Choroid plexus epithelial cell (primary cell): ENCODE measurements around the gene DTX4.
A peak's percentile ranks its signal among the peaks of the same experiment; 100 is the strongest.

Experiments
- DNase-seq: peaks from one replicate; pipeline ENCODE4 v3.0.0-alpha.2; 2010; ENCODE audit warnings: low read depth
- H3K4me3 ChIP-seq: 2 replicates; pipeline ENCODE4 v1.5.1; 2011; ENCODE audit warnings: low read depth, mild to moderate bottlenecking, control low read depth, low read length, moderate library complexity
- TF ChIP-seq, protein P1 (sequence below): conservative IDR thresholded peaks from 2 replicates; pipeline ENCODE4 v1.5.1; 2011; ENCODE audit warnings: low read depth, mild to moderate bottlenecking, control low read depth, inconsistent platforms, low read length, moderate library complexity

The DTX4 gene

DNA sequence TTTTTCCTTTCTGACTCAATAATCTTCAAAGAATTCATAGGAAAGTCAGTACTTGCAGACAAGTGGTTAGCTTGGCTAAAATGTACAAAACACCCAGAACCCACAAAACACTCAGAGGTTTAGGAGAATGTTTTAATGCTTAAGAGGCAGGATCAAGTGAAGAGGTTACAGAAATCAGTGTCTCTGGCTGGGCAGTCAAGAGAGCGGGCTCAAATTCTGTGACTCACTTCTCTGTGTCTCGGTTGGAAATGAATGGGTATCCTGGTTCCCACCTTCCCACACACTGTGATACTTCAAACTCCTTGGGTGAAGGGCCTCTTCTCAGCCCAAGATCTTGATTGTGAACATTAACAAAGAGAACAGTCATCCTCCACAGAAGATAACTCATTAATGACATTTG, 37.0 kb downstream of the DTX4 start:
- H3K4me3 ChIP-seq, result no peak overlapping the region
- DNase-seq, result peak; percentile 59
- TF ChIP-seq, protein P1, sequence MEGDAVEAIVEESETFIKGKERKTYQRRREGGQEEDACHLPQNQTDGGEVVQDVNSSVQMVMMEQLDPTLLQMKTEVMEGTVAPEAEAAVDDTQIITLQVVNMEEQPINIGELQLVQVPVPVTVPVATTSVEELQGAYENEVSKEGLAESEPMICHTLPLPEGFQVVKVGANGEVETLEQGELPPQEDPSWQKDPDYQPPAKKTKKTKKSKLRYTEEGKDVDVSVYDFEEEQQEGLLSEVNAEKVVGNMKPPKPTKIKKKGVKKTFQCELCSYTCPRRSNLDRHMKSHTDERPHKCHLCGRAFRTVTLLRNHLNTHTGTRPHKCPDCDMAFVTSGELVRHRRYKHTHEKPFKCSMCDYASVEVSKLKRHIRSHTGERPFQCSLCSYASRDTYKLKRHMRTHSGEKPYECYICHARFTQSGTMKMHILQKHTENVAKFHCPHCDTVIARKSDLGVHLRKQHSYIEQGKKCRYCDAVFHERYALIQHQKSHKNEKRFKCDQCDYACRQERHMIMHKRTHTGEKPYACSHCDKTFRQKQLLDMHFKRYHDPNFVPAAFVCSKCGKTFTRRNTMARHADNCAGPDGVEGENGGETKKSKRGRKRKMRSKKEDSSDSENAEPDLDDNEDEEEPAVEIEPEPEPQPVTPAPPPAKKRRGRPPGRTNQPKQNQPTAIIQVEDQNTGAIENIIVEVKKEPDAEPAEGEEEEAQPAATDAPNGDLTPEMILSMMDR, result no peak

DNA sequence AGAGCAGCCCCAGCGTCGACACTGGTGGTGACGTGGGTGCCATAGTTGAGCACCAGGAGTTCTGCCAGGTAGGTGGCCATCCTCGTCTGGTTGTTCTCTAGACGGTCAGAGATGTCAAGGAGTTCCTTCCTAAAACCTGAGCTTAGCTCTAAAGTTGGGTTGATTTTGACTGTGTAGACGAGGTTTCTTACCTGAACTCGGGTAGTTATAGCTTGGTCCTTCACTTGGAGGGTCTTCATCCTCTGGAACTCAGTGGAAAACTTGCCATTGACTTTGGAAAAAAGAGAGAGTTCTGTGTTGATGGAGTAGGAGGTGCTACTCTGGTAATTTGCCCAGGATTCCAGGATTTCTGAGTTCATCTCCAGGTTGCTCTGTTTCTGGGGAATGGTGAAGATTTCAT, 40.3 kb downstream of the DTX4 start:
- no peak for DNase-seq
- no peak overlapping the region for H3K4me3 ChIP-seq
- TF ChIP-seq, protein P1, result no peak

DNA sequence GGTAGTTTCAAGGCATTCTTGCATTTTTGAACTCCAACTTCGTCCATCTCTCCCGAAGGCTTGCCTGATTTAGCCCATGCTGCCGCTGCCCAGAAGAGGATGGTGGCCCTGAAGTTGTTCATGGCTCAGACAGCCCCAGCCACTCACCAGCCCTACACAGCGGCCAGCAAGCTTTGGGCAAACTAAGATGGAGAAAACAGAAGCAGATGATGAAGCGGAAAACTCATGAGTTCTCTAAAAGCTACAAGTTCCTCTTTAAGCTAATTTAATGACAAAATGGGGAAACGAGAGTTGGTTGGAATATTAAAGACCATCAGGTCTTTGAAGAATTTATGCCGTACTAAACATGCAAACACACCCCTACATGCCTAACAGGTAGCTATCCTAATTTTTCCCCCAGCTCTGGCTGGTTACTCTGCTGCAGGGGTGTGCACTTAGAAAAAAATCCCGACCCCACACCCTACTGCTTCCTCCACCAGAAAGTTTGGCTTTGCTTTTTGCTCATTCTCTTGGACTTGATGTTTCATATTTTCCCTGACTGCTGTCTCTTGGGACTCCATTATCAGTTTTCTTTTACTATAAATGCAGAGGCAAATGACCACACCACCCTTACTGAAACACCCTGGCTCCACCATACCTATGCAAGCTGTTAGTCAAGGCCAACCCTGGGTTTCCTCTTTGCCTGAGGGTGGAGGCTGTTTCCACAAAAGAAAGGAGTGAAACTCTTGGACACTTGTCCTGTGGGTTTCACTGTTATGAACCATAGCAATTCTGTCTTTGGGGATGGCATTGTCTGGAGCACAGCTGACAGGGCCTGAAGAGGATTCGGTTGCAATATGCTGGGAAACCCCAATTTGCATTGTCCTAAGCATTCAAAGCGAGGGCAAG, 41.1 kb downstream of the DTX4 start, which contains the start of gene MPEG1:
TSS of gene MPEG1 (minus strand) at position 184 of the 888 bp plus-strand sequence. CDS start at position 122, 62 bp downstream.
- no peak within 1 kb of the TSS for H3K4me3 ChIP-seq
- DNase-seq, result no peak
- TF ChIP-seq, protein P1, result no peak

DNA sequence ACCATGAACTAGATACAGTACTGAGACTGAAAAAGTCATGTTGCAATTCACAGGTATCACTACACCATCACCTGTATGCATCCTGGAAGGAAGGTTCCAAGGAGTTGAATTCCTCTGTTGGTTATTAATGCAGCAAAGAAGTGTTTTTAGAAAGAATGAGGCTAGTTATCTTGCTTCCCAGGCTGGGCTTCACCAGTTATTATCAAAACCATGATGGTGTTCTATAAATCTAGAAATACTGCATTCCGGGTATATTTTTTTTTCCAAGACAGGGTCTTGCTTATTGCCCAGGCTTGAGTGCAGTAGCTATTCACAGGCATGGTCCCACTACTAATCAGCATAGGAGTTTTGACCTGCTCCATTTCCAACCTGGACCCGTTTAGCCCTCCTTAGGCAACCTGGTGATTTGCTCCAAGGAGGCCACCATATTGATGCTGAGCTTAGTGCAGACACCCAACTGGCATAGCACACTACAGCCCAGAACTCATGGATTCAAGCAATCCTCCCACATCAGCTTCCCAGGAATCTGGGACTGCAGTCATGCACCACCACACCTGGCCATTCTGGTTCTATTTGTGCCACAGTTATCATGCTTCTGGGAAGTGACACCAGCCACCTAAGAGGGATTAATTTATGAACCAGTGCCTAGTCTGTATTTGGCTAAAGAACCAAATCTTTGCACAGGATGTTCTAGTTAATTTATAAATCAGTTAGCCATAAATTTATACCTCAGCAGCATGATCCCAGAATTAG, 42.4 kb downstream of the DTX4 start:
- H3K4me3 ChIP-seq, result no peak overlapping the region
- TF ChIP-seq, protein P1, result no peak
- DNase-seq, result no peak

DNA sequence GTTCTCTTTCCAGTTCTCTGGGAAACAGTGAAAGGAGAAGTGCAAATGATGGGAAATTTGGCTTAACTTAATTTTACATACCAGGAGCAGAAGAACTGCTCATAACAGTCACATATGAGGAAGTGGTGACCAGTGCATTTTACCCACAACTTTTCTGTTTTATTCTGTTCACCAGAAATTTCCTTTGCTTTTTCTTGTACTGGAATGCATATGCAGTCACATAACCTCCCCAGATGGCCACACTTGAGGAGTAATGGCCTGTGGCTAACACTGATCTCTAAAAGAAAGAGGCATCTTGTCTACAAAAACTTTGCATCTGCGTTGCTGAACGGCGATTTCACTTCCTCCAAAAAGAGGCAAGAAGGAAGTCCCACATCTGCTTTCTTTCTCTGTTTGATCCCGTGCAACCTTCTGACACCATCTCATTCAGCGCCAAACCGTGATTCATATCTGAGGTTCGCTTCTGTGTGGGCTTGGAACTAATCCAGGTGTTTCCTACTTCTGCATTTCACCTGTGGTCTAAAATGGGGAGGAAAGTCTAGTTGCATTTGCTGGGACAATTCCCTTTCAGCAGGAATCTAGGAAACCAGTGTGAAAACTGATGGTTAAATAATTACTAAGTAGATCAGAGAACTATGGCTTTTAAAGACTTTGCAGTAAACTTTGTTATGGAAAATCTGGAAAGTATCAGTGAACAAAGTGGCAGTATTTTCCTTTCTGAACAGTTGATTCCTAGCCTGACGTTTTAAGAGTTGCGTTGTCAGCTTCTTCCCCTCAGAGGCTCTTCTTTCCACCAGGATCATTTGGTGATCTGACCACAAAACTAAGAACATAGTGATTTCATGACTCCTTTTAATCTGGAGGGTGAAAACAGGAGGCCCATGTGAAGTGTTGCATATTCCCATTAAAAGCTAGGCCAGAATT, 45.0 kb downstream of the DTX4 start:
- no peak overlapping the region for H3K4me3 ChIP-seq
- TF ChIP-seq, protein P1, result no peak
- peak; percentile 28 for DNase-seq

DNA sequence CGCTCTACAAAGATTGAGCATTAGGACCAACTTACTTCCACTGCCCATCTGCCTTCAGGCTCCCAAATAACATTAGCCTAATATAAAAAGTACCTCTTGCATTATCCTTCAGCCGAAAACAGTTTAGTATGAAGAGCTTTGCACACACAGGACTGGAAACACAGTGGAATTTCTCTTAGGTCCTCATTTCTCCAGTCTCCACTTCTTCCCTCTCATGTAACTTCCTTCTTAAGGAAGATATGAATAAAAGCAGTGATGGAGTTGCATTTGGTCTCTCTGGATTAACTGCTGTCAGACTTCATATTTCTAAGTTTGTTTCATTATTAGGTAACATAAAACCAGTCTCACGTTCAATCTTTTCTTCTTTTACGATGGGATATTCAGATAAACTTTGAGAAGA, 46.4 kb downstream of the DTX4 start:
- H3K4me3 ChIP-seq, result no peak overlapping the region
- TF ChIP-seq, protein P1, result no peak
- no peak for DNase-seq
